Measurements from ENCODE around the gene KSR2. TPM values are rescaled to one million over a fixed set of nuclear protein-coding genes. Genes with fewer than 3 reads are reported as not detected.

Gene KSR2
- total RNA-seq, 1 donor from 2014 or later = 0.47 TPM

DNA sequence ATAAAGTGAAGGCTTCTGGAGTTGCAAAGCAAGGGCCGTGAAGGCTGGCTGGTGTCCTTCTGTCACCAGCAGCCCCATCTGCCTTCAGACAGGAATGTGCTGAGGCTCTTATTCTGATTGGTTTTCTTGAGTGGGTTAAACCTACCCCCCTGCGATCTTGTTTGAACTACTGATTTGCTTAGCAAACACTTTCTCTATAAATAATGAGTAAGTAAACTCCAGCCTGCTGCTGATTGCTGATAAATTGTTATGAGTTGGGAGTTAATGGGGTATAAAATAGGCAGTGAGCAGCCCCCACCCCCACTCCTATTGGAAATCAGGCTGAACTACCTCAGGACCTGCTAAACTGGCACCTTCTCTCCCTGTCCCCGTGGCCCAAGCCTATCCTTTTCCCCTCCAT is 461.2 kb downstream of the KSR2 start:
- DNase-seq = peak; percentile 30
- TF ChIP-seq, protein P1, sequence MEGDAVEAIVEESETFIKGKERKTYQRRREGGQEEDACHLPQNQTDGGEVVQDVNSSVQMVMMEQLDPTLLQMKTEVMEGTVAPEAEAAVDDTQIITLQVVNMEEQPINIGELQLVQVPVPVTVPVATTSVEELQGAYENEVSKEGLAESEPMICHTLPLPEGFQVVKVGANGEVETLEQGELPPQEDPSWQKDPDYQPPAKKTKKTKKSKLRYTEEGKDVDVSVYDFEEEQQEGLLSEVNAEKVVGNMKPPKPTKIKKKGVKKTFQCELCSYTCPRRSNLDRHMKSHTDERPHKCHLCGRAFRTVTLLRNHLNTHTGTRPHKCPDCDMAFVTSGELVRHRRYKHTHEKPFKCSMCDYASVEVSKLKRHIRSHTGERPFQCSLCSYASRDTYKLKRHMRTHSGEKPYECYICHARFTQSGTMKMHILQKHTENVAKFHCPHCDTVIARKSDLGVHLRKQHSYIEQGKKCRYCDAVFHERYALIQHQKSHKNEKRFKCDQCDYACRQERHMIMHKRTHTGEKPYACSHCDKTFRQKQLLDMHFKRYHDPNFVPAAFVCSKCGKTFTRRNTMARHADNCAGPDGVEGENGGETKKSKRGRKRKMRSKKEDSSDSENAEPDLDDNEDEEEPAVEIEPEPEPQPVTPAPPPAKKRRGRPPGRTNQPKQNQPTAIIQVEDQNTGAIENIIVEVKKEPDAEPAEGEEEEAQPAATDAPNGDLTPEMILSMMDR (IDR thresholded peaks at IDR 0.05; ENCODE audit: partially characterized antibody, unreplicated experiment) = no peak
- H3K4me3 Mint-ChIP-seq (ENCODE audit: unreplicated experiment) = no peak overlapping the region
- H3K27ac Mint-ChIP-seq (ENCODE audit: unreplicated experiment) = no peak overlapping the region
- peaks cover 6% of the 10 kb centered on the region for H3K4me1 Mint-ChIP-seq (ENCODE audit: low read depth, unreplicated experiment)
- no peaks in the 10 kb centered on the region for H3K27me3 Mint-ChIP-seq (ENCODE audit: unreplicated experiment)
- H3K9me3 Mint-ChIP-seq (ENCODE audit: unreplicated experiment) = no peaks in the 10 kb centered on the region
- peaks cover 4% of the 10 kb centered on the region for H3K36me3 Mint-ChIP-seq (ENCODE audit: unreplicated experiment)

GRCh38 chr12:117506333-117506732 is 462.5 kb downstream of the KSR2 start:
- TF ChIP-seq, protein P1 (IDR thresholded peaks at IDR 0.05; ENCODE audit: partially characterized antibody, unreplicated experiment) = no peak
- Mint-ChIP-seq H3K36me3 (ENCODE audit: unreplicated experiment) (peaks cover 4% of the 10 kb centered on the region), H3K27me3 (ENCODE audit: unreplicated experiment) (no peaks in the 10 kb centered on the region), H3K4me1 (ENCODE audit: low read depth, unreplicated experiment) (peaks cover 6% of the 10 kb centered on the region), H3K9me3 (ENCODE audit: unreplicated experiment) (no peaks in the 10 kb centered on the region), H3K4me3 (ENCODE audit: unreplicated experiment) (no peak overlapping the region), H3K27ac (ENCODE audit: unreplicated experiment) (no peak overlapping the region)
- DNase-seq = no peak

GRCh38 chr12:117502633-117503032 is 466.2 kb downstream of the KSR2 start:
- no peak for DNase-seq
- Mint-ChIP-seq H3K4me1 (ENCODE audit: low read depth, unreplicated experiment) (peaks cover 4% of the 10 kb centered on the region), H3K27me3 (ENCODE audit: unreplicated experiment) (no peaks in the 10 kb centered on the region), H3K9me3 (ENCODE audit: unreplicated experiment) (no peaks in the 10 kb centered on the region), H3K4me3 (ENCODE audit: unreplicated experiment) (no peak overlapping the region), H3K36me3 (ENCODE audit: unreplicated experiment) (no peaks in the 10 kb centered on the region), H3K27ac (ENCODE audit: unreplicated experiment) (no peak overlapping the region)
- TF ChIP-seq, protein P1 (IDR thresholded peaks at IDR 0.05; ENCODE audit: partially characterized antibody, unreplicated experiment) = no peak

GRCh38 chr12:117502233-117502632 is 466.6 kb downstream of the KSR2 start:
- TF ChIP-seq, protein P1 (IDR thresholded peaks at IDR 0.05; ENCODE audit: partially characterized antibody, unreplicated experiment) = no peak
- no peak for DNase-seq
- Mint-ChIP-seq H3K9me3 (ENCODE audit: unreplicated experiment) (no peaks in the 10 kb centered on the region), H3K27ac (ENCODE audit: unreplicated experiment) (no peak overlapping the region), H3K4me3 (ENCODE audit: unreplicated experiment) (no peak overlapping the region), H3K4me1 (ENCODE audit: low read depth, unreplicated experiment) (peaks cover 2% of the 10 kb centered on the region), H3K36me3 (ENCODE audit: unreplicated experiment) (no peaks in the 10 kb centered on the region), H3K27me3 (ENCODE audit: unreplicated experiment) (no peaks in the 10 kb centered on the region)

DNA sequence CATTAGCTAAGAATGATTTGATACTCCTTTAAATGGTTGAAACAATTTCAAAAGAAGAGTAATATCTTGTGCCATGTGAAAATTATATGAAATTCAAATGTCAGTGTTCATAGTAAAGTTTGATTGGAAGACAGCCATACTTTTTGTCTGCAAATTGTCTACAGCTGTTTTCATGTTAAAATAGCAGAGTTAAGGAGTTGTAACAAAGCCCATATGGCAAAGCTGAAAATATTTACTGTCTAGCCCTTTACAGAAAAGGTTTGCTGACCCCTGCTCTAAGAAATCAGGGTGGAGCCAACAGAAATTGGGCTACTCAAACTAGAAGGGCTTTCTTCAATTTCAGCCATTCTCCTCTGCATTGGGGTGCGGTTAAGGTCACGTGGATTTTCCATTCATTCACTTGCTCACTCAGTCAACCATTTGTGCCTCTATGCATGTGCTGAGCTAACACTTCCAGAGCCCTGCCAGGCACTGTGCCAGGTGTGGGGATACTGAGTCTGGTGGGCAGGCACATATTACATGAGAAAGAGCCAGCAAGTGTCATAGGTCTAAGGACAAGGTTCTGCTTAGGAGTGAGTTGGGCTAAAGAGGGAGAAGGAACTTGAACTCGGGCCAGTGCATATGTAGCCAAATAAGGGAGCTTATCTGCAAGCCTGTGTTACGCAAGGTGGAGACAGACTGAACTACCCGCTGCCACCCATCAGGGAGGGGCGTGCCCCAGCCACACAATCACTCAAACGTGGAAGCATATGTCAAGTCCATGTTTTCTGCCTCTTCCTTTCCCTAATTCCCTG is 467.5 kb downstream of the KSR2 start:
- H3K27me3 Mint-ChIP-seq (ENCODE audit: unreplicated experiment) = no peaks in the 10 kb centered on the region
- no peaks in the 10 kb centered on the region for H3K9me3 Mint-ChIP-seq (ENCODE audit: unreplicated experiment)
- no peak overlapping the region for H3K4me3 Mint-ChIP-seq (ENCODE audit: unreplicated experiment)
- no peaks in the 10 kb centered on the region for H3K36me3 Mint-ChIP-seq (ENCODE audit: unreplicated experiment)
- no peaks in the 10 kb centered on the region for H3K4me1 Mint-ChIP-seq (ENCODE audit: low read depth, unreplicated experiment)
- no peak for DNase-seq
- H3K27ac Mint-ChIP-seq (ENCODE audit: unreplicated experiment) = no peak overlapping the region
- TF ChIP-seq, protein P1 (IDR thresholded peaks at IDR 0.05; ENCODE audit: partially characterized antibody, unreplicated experiment) = no peak
